Activated B cell treated with CpG ODN at 0.5 μM for 24 hours (primary cell): ENCODE data around the gene PTPRS. TPM values are rescaled to one million over a fixed set of nuclear protein-coding genes. Genes with fewer than 3 reads are reported as not detected.
A peak's percentile ranks its signal among the peaks of the same experiment; 100 is the strongest.

Source experiments
- ATAC-seq: fragments of 200-7000 bp; cut with Tn5 transposase; one replicate; pipeline ENCODE4 v1.10.0; 2021; ENCODE audit warnings: low read depth, mild to moderate bottlenecking, moderate library complexity
- CTCF ChIA-PET: fragments of 350-600 bp; sonication (Branson Sonifier 250); formaldehyde crosslinking; loops from one replicate; lab custom pipeline; 2021; ENCODE audit warnings: antibody characterized with exemption; lab: Charles Lee
- POLR2A ChIA-PET: fragments of 350-600 bp; sonication (Branson Sonifier 250); formaldehyde crosslinking; loops from one replicate; lab custom pipeline; 2021; ENCODE audit warnings: antibody characterized with exemption; lab: Charles Lee
- DNase-seq: peaks from one replicate; pipeline ENCODE4 v3.0.0; 2022
- H3K27ac Mint-ChIP-seq: one replicate; pipeline ENCODE4 v1.8.0; 2020; ENCODE audit warnings: mixed read lengths
- H3K27me3 Mint-ChIP-seq: one replicate; pipeline ENCODE4 v1.8.0; 2021; ENCODE audit warnings: mixed read lengths
- H3K36me3 Mint-ChIP-seq: one replicate; pipeline ENCODE4 v1.8.0; 2021; ENCODE audit warnings: low read depth, mixed read lengths
- H3K4me1 Mint-ChIP-seq: one replicate; pipeline ENCODE4 v1.8.0; 2021; ENCODE audit warnings: mixed read lengths
- H3K4me3 Mint-ChIP-seq: one replicate; pipeline ENCODE4 v1.8.0; 2020; ENCODE audit warnings: mild to moderate bottlenecking, mixed read lengths
- H3K9me3 Mint-ChIP-seq: one replicate; pipeline ENCODE4 v1.8.0; 2020; ENCODE audit warnings: mixed read lengths
- intact Hi-C: fragments of 100-400 bp; cut with micrococcal nuclease; formaldehyde crosslinking; loops from one replicate; pipeline ENCODE4 v1.15.1; 2024
- total RNA-seq: library from RNA; stranded (reverse); gene quantifications from 2 replicates; pipeline ENCODE4 v1.2.3, GENCODE V29; 2022
- TF ChIP-seq, protein P1 (sequence below): fragments of 200-600 bp; IDR thresholded peaks from one replicate; pipeline ENCODE4 v1.8.0; 2022; ENCODE audit warnings: antibody characterized with exemption, mild to moderate bottlenecking

PTPRS gene
- total RNA-seq, 1 donor from 2014 or later, result 3.4 TPM

DNA sequence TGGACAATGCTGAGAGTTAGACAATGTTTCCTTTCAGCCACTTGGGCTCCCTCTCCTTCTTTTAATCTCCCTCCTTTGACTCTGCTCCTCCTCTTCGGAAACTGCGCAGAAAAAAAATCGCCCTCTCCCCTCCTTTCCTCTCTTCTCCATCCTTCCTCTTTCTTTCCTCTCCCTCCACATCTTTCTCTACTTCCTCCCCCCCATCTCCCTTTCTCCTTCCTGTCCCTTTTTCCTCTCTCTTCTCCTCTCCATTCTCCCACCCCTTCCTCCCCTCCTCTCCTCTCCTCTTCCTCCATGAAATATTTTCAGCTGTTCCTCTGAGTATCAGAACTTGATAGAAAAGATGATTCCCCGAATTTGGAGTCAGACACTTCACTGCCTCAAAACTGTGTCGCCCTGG is 15.1 kb upstream of the PTPRS start:
- Mint-ChIP-seq H3K4me3 (no peak overlapping the region), H3K36me3 (no peaks in the 10 kb centered on the region), H3K27me3 (peaks cover 17% of the 10 kb centered on the region), H3K27ac (no peak overlapping the region), H3K4me1 (no peaks in the 10 kb centered on the region), H3K9me3 (no peaks in the 10 kb centered on the region)
- ATAC-seq, result no peak
- intact Hi-C loops, result no loop called here
- CTCF ChIA-PET, result no interaction called here
- TF ChIP-seq, protein P1, sequence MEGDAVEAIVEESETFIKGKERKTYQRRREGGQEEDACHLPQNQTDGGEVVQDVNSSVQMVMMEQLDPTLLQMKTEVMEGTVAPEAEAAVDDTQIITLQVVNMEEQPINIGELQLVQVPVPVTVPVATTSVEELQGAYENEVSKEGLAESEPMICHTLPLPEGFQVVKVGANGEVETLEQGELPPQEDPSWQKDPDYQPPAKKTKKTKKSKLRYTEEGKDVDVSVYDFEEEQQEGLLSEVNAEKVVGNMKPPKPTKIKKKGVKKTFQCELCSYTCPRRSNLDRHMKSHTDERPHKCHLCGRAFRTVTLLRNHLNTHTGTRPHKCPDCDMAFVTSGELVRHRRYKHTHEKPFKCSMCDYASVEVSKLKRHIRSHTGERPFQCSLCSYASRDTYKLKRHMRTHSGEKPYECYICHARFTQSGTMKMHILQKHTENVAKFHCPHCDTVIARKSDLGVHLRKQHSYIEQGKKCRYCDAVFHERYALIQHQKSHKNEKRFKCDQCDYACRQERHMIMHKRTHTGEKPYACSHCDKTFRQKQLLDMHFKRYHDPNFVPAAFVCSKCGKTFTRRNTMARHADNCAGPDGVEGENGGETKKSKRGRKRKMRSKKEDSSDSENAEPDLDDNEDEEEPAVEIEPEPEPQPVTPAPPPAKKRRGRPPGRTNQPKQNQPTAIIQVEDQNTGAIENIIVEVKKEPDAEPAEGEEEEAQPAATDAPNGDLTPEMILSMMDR, result no peak
- no peak for DNase-seq
- POLR2A ChIA-PET, result no interaction called here

DNA sequence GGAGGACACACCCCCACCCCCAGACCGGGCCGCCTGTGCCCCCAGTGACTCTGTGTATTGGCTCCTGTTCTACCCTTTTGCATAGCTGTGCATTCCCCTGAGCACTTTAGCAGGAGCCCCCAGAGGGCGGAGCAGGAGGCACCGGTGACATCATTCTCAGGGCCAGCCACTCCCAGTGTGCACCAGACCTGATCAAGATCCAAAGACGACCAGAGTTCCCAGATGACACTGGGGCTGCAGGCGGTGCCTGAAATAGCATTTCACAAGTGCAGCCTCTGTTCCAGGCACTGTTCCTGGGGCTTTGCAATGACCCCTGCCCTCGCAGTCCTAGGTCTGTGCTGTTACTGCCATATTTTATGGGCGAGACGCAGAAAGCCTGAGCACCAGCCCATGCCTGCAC is 14.5 kb upstream of the PTPRS start:
- TF ChIP-seq, protein P1, result no peak
- Mint-ChIP-seq H3K4me1 (no peaks in the 10 kb centered on the region), H3K27me3 (peaks cover 16% of the 10 kb centered on the region), H3K27ac (no peak overlapping the region), H3K36me3 (no peaks in the 10 kb centered on the region), H3K9me3 (no peaks in the 10 kb centered on the region), H3K4me3 (no peak overlapping the region)
- intact Hi-C loops, result no loop called here
- ChIA-PET POLR2A (no interaction called here), CTCF (no interaction called here)
- no peak for DNase-seq
- no peak for ATAC-seq

DNA sequence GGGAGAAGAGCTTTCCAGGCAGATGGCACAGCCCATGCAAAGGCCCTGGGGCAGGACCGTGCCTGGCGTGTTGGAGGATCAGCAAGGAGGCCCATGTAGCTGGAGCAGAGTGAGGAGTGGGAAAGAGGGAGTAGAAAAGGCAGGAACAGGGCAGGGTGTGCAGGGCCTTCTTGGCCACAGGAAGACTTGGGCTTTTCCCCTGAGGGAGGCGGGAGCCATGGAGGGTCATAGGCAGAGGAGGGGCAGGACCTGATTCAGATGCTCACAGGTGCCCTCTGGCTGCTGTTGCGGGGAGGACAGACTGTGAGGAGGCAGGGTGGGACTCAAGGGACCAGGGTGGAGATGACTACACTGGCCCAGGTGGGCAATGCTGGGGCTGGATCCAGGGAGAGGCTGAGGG is 13.8 kb upstream of the PTPRS start:
- Mint-ChIP-seq H3K4me3 (no peak overlapping the region), H3K27me3 (peaks cover 14% of the 10 kb centered on the region), H3K4me1 (no peaks in the 10 kb centered on the region), H3K27ac (no peak overlapping the region), H3K9me3 (no peaks in the 10 kb centered on the region), H3K36me3 (no peaks in the 10 kb centered on the region)
- peak; percentile 37 for ATAC-seq
- intact Hi-C loops, result no loop called here
- CTCF ChIA-PET, result no interaction called here
- POLR2A ChIA-PET, result no interaction called here
- TF ChIP-seq, protein P1, result no peak
- no peak for DNase-seq

DNA sequence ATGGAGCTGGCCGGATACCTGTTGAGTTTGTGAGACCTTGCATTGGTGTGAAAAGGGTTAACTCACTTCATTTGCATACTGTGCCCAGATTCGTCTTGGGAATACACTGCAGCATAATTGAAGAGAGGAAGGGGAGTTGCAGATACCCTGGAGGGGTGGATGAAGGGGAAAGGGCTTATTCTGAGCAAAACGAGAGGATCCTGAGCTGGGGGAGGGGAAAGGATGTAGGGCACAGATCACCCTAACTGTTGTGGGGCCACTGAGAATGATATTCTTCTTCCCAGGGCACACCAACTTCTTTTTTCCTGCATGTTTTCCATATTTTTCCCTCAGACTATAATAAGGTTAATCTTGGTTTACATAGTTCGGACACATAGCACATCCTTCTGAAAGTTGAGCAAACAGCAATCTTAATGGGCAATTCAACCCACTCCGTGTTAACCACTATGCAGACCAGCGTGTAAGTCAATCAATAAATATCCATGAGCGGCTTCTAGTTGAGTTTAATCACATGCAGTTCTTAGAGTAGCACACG is 11.7 kb upstream of the PTPRS start:
- H3K27ac Mint-ChIP-seq, result no peak overlapping the region
- no peak overlapping the region for H3K4me3 Mint-ChIP-seq
- H3K36me3 Mint-ChIP-seq, result no peaks in the 10 kb centered on the region
- H3K27me3 Mint-ChIP-seq, result peaks cover 7% of the 10 kb centered on the region
- H3K4me1 Mint-ChIP-seq, result no peaks in the 10 kb centered on the region
- peaks cover 4% of the 10 kb centered on the region for H3K9me3 Mint-ChIP-seq
- TF ChIP-seq, protein P1, result no peak
- ChIA-PET POLR2A (no interaction called here), CTCF (no interaction called here)
- ATAC-seq (no peak), DNase-seq (no peak)
- intact Hi-C loops, result no loop called here

DNA sequence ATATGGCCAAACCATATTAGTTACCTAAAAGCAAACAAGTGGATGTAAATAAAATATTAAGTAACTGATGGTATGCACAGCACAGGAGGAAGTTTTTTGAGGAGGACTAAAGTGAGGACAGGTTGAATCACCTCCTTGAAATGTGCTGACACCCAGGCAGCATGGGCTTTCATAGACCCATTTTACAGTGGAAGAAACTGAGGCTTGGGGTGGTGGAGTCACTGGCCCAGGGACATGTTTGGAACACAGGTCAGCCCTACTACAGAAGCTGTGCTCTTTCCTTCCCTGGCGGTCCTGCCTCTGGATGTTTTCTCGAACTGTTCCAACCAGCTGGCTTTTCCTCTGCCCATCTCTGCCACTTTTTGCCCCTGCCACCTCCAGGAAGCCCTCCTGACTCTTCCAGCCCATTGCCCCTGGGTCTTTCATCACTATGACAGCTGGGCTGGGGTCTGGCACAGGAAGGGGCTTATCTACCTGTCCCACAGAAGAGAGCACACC is 11.2 kb upstream of the PTPRS start:
- ATAC-seq (no peak), DNase-seq (no peak)
- POLR2A ChIA-PET, result no interaction called here
- Mint-ChIP-seq H3K27me3 (peaks cover 6% of the 10 kb centered on the region), H3K27ac (no peak overlapping the region), H3K36me3 (no peaks in the 10 kb centered on the region), H3K9me3 (peaks cover 4% of the 10 kb centered on the region), H3K4me3 (no peak overlapping the region), H3K4me1 (no peaks in the 10 kb centered on the region)
- CTCF ChIA-PET, result no interaction called here
- intact Hi-C loops, result no loop called here
- TF ChIP-seq, protein P1, result no peak
